ENCODE data around the gene CREB1. TPM values are rescaled to one million over a fixed set of nuclear protein-coding genes. Genes with fewer than 3 reads are reported as not detected.
A peak's percentile ranks its signal among the peaks of the same experiment; 100 is the strongest.

The CREB1 gene
- total and polyA plus RNA-seq, 9 of the 15 experiments (the other 6 are each of a cell fraction or from before 2014, with no cell fraction given), result 8.9 to 51.3 (median 19.5) TPM

DNA sequence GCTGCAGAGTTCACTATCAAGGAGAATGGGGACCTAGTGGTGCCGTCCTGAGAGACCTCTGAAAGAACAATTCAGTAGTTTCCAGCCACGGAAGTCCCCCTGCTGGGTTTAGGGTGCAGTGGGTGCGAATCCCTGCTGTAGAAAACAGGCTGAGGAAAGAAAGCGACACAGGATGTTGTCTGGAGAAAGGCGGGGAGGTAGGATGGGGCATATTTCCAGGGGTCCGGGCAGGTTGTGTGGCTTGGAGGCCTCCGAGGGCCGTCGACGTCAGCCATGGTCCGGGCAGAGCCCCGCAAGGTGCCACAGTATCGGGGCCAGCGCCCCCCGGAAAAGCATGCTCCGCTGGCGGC, 807 bp upstream of the CREB1 start (continued):
- no peak for TF ChIP-seq TEAD1 (CRISPR knock-in tag; IDR thresholded peaks at IDR 0.05)
- TF ChIP-seq PTTG1 (tag; IDR thresholded peaks at IDR 0.05; ENCODE audit: low read depth), result no peak
- no peak for TF ChIP-seq EP400 (IDR thresholded peaks at IDR 0.05)
- TF ChIP-seq BHLHE40 (IDR thresholded peaks at IDR 0.05; ENCODE audit: low read length), result no peak
- no peak for TF ChIP-seq PTRF (tag; IDR thresholded peaks at IDR 0.05)
- TF ChIP-seq, protein P1, sequence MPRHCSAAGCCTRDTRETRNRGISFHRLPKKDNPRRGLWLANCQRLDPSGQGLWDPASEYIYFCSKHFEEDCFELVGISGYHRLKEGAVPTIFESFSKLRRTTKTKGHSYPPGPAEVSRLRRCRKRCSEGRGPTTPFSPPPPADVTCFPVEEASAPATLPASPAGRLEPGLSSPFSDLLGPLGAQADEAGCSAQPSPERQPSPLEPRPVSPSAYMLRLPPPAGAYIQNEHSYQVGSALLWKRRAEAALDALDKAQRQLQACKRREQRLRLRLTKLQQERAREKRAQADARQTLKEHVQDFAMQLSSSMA (CRISPR knock-in tag; IDR thresholded peaks at IDR 0.05), result no peak
- TF ChIP-seq ZNF146 (CRISPR knock-in tag; IDR thresholded peaks at IDR 0.05; ENCODE audit: unreplicated experiment), result no peak
- TF ChIP-seq ZNF436 (CRISPR knock-in tag; IDR thresholded peaks at IDR 0.05), result no peak
- no peak for TF ChIP-seq RB1 (IDR thresholded peaks at IDR 0.05; ENCODE audit: low read depth)
- no peak for TF ChIP-seq ESRRB (CRISPR knock-in tag; IDR thresholded peaks at IDR 0.05; ENCODE audit: borderline replicate concordance)
- TF ChIP-seq ZNF77 (CRISPR knock-in tag; IDR thresholded peaks at IDR 0.05), result no peak
- no peak for TF ChIP-seq ZNF282 (CRISPR knock-in tag; IDR thresholded peaks at IDR 0.05)
- no peak for TF ChIP-seq CEBPB (tag; IDR thresholded peaks at IDR 0.05)
- TF ChIP-seq RBM17 (IDR thresholded peaks at IDR 0.05; ENCODE audit: borderline replicate concordance, low read depth, low read length), result no peak
- TF ChIP-seq KLF6 (CRISPR knock-in tag; IDR thresholded peaks at IDR 0.05; ENCODE audit: borderline replicate concordance), result no peak
- TF ChIP-seq NCOA2 (IDR thresholded peaks at IDR 0.05; ENCODE audit: partially characterized antibody in 2 of 2), result no peak
- no peak for TF ChIP-seq IRF2 (CRISPR knock-in tag; IDR thresholded peaks at IDR 0.05)
- TF ChIP-seq, protein P2, sequence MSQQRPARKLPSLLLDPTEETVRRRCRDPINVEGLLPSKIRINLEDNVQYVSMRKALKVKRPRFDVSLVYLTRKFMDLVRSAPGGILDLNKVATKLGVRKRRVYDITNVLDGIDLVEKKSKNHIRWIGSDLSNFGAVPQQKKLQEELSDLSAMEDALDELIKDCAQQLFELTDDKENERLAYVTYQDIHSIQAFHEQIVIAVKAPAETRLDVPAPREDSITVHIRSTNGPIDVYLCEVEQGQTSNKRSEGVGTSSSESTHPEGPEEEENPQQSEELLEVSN (IDR thresholded peaks at IDR 0.05; ENCODE audit: borderline replicate concordance in 1 of 2, extremely low read depth in 1 of 2, insufficient read depth in 1 of 2, insufficient read length in 1 of 2, low read depth in 1 of 2, low read length in 1 of 2, poor library complexity in 1 of 2, severe bottlenecking in 1 of 2), result peak in 1 of 2 experiments; percentile 34

Measured in K562 (cell line).